Activated CD8-positive, alpha-beta memory T cell treated with anti-CD3 and anti-CD28 coated beads, Interleukin-2, amount 50 U/mL, for 4 hours (primary cell): ENCODE results near the gene AP3S1.

ENCODE experiments used
- DNase-seq: peaks from one replicate; pipeline ENCODE4 v3.0.0-alpha.2; 2020

Gene AP3S1

DNA sequence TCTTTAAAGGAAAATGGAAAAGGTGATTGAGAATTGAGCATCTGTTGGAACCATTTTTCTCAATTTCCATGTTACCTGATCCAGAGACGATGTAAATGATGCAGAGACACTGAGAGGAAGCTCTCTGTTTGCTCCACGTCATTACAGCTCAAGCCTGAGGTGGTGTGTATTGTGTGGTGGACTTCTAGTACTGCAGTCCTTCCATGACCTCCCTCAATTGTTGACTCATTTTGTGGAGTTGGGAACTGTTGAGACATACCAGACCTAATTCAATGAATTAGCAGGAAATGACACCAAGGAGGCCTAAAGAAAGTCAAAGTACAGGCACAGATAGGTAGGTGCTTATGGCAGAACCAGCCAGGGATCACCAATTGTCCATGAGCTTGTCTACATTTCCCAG, 104.9 kb downstream of the AP3S1 start:
- DNase-seq = no peak

DNA sequence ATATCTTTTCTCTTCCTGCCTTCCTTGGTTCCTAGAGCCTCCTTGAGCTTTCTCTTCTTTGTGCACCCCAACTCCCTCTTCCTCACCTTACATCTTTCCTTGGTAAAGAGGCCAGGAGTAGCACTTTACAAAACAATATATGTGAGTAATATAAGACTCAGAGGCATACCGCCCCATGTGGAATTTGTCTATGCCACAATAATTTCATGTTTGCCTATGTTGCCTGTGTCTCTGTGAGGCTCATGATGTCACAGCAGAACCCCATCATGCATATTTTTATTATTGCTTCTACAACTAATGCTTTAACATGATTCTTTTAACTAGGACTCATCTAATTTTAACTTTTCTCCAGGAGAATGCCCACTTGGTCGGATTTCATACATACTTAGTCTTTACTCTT, 105.5 kb downstream of the AP3S1 start:
- no peak for DNase-seq

DNA sequence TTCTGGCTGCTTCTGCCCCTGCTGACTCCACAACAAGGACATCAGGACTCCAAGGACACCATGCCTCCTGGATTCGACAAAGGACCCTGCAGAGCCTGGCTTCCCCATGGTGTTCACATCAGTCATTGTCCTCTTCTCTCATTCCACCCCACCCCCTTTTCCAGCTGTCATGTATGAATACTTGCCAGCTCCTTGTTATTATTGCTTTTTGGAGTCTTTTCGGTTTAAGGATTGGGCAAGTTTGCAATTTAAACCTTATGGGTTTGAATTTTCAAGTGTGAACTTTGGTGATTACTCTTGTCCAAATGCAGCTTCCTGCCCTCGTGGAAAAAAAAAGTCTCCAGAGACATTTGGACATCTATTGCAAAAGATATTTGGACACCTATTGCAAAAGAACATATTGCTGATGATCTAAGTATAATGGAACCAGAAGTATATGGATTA, 106.4 kb downstream of the AP3S1 start:
- no peak for DNase-seq

DNA sequence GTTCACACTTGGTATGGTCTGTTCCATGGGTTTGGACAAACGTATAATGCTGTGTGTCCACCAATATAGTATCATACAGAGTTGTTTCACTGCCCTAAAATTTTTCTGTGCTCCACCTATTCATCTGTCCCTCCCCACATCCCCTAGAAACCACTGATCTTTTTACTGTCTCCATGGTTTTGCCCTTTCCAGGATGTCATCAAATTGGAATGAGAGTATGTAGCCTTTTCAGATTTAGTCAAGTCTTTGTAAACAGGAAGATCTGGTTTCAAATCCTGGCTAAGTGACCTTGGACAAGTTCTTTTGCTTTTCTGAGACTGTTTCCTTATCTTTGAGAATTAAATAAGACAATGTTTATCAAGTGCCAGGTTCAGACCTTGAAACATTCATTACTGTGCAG, 107.4 kb downstream of the AP3S1 start:
- no peak for DNase-seq

DNA sequence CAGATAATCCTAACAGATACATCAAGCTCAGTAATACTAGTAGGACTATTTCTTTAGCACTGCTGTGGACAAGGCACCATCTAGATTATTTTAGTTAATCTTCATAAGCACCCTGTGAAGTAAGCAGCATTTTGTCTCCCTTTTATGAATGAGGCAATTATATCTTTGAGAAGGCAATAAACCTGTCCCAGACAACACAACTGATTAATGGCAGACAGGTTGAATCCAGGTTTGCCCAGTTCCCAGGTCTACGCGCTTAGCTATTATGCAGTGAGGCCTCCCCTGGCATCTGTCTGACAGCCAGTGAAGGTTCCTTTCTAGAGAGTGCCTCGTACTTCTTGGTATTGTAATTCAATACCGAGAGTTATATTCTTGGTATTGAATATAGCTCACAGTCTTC, 110.9 kb downstream of the AP3S1 start:
- DNase-seq = no peak

DNA sequence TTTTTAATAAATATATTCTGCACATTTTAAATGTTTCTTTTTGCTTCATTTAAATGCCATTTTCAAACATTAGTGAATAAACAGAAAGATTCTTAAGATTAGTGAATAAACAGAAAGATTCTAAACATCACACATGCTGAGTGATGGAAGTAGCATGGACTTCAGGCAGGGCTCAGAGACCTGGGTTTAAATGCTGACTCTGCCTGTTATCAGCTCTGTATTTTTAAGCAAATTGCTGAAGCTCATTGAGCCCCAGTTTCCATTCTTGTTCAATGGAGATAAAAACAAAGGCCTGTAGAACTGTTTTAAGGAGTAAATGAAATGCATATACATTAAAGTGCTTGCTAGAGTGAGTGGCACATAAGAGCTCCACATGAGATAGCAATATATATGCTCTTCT, 112.4 kb downstream of the AP3S1 start:
- no peak for DNase-seq

DNA sequence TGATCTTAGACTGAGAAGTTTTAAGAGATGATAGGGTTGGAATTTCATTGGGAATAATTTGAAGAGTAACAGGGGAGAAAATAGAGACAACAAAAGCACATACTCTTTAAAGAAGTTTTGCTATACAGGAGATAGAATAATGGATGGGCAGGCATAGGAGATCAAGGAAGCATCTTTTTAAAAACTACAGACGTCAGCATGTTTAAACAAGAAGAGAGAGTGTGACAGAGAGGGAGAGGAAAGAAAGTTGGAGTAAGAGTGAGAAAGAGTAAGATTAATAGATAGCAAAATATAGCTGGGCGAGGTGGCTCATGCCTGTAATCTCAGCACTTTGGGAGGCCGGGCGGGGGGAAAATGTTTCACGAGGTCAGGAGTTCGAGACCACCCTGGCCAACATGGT, 115.2 kb downstream of the AP3S1 start:
- DNase-seq = no peak

DNA sequence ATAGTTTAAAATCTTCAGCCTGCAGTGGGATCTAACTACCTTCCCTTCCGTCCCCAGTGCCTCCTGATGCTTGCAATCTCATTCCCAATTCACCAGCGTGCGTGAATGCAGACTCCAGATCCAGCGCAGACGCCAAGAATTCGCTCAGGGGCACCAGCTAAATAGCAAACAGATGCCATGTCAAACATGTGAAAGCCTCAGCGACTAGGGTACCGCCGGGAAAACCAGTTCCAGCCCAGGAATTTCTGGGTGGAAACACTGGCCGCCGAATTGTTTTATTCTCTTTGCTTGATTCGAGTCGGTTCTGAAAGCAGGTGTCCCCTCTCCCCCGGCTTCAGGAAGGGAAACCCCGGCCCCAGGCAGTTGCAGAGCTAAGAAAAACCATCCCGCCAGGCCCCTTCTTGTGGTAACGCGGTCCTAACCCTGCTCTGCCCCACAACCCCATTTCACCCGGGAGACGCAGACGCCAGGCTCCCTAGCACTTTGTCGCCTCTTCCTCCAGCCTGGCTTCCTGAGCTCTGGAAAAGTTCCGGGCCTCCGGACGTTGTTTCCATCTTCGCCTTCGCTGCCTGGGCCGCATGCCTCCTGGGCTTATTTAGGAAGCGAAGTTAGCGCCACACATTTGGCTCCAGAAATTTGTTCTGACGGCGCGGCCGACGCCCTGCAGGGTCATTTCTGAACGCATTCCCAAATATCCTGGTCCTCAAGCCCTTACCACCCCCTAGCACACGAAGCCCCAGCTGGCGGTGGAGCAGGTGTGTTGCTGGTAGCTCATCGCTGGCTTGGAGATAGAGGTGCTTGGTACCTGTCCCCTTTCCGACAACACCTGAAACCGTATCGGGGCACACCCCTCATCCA, 119.9 kb downstream of the AP3S1 start:
- no peak for DNase-seq

DNA sequence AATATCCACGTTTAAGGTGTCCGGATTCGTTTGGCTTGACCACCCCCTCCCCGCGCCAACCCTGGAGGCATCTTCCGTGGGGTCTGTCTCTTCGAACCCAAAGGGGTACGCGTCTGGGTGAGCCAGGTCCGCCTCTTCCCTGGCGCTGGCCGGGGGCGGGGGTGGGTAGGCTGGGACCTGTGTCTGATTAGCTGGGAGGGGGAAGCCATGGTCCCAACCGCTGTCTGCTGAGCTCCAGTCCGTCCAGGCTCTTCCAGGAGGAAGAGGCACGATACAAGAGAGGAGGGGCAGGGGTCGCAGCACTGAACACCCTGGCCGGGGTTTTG, 120.5 kb downstream of the AP3S1 start, which contains the start of gene LVRN:
Gene LVRN (plus strand): TSS at position 237 of the 326 bp plus-strand sequence. CDS start 143 bp downstream, outside the sequence.
- no peak for DNase-seq

DNA sequence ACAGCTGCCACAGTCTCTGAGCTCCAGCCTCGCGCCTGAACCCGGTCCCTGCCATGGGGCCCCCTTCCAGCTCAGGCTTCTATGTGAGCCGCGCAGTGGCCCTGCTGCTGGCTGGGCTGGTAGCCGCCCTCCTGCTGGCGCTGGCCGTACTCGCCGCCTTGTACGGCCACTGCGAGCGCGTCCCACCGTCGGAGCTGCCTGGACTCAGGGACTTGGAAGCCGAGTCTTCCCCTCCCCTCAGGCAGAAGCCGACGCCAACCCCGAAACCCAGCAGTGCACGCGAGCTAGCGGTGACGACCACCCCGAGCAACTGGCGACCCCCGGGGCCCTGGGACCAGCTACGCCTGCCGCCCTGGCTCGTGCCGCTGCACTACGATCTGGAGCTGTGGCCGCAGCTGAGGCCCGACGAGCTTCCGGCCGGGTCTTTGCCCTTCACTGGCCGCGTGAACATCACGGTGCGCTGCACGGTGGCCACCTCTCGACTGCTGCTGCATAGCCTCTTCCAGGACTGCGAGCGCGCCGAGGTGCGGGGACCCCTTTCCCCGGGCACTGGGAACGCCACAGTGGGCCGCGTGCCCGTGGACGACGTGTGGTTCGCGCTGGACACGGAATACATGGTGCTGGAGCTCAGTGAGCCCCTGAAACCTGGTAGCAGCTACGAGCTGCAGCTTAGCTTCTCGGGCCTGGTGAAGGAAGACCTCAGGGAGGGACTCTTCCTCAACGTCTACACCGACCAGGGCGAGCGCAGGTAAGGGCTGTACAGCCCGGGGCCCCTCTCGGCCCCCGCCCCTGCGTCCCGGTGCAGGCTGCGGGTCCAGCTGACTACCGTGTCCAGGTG, 121.0 kb downstream of the AP3S1 start:
- no peak for DNase-seq

DNA sequence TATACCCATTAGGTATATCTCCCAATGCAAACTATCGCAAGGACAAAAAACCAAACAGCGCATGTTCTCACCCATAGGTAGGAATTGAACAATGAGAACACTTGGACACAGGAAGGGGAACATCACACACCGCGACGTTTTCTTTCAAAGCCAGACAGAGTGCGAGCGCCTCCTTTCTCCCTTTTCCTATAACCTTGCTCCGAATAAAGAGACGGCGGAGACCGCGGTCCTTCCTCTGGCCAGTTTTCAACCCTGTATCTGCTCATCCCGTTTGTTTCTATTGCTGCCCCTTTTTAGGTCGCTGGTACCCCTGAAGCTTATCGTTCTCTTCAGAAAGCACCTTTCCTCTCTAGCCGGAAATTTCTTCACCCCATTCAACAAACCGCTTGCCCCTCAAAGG, 121.8 kb downstream of the AP3S1 start:
- no peak for DNase-seq
